Testis (tissue), 2 donors: ENCODE measurements around the gene CHRM4.

Source experiments
- CTCF ChIP-seq, 3 experiments: fragments of 450-650 bp in 2 of 3; fragments of 200-600 bp in 1 of 3; sonication (generic) in 1 of 3; IDR thresholded peaks; one replicate each; pipeline ENCODE4 v1.5.1; 2016 to 2019; ENCODE audit warnings: antibody characterized with exemption in 3 of 3, mild to moderate bottlenecking in 2 of 3, moderate library complexity in 1 of 3
- POLR2A ChIP-seq: fragments of 450-650 bp; IDR thresholded peaks from one replicate; pipeline ENCODE4 v1.6.1; 2017; ENCODE audit warnings: antibody characterized with exemption, mild to moderate bottlenecking, moderate library complexity

- no peak for TF ChIP-seq CTCF (IDR thresholded peaks at IDR 0.05)
- no peak for TF ChIP-seq POLR2A
Measured at GRCh38 chr11:46420513-46420912, 28.9 kb upstream of the CHRM4 start.
